AG08396 (cell line): ENCODE measurements around the gene CETP.
"Not testable (repeated sequence)": the region's sequence is repeated elsewhere in the genome, so short reads cannot be mapped to it uniquely, and the experiment has no call there.

Experiments
- DNase-seq: peaks from one replicate; pipeline ENCODE4 v3.0.0; 2012; ENCODE audit warnings: low spot score, mixed read lengths

The CETP gene

GRCh38 chr16:56981729-56982271, 20.1 kb downstream of the CETP start:
- DNase-seq = no peak

- no peak for DNase-seq
Observed at GRCh38 chr16:56982695-56983094, 20.9 kb downstream of the CETP start.

- DNase-seq = no peak
Observed at GRCh38 chr16:56983211-56983751, 21.5 kb downstream of the CETP start.

GRCh38 chr16:56984639-56985038, 22.9 kb downstream of the CETP start:
- DNase-seq = no peak

GRCh38 chr16:56985288-56985961, 23.7 kb downstream of the CETP start:
- DNase-seq = peak; percentile 87

GRCh38 chr16:56985962-56986360, 24.2 kb downstream of the CETP start:
- no peak for DNase-seq

- DNase-seq = no peak
Observed at GRCh38 chr16:56986361-56986760, 24.6 kb downstream of the CETP start.

GRCh38 chr16:56986908-56987307, 25.2 kb downstream of the CETP start:
- DNase-seq = not testable (repeated sequence)

GRCh38 chr16:56987692-56988091, 25.9 kb downstream of the CETP start:
- no peak for DNase-seq

GRCh38 chr16:56988161-56988947, 26.6 kb downstream of the CETP start:
- DNase-seq = peak; percentile 47

GRCh38 chr16:56988948-56989945, 27.5 kb downstream of the CETP start, which contains the start of gene NLRC5:
TSS of gene NLRC5 (plus strand) at chr16:56989557. CDS start at chr16:57020713, 31,156 bp downstream.
- DNase-seq = peak; percentile 91

GRCh38 chr16:56989988-56990387, 28.2 kb downstream of the CETP start:
- DNase-seq = no peak

- no peak for DNase-seq
Observed at GRCh38 chr16:56990407-56991286, 28.9 kb downstream of the CETP start.

GRCh38 chr16:56992431-56992830, 30.7 kb downstream of the CETP start:
- not testable (repeated sequence) for DNase-seq

- DNase-seq = no peak
Observed at GRCh38 chr16:56993204-56993603, 31.5 kb downstream of the CETP start.

- DNase-seq = no peak
Observed at GRCh38 chr16:56994311-56994710, 32.6 kb downstream of the CETP start.

- DNase-seq = no peak
Observed at GRCh38 chr16:56995136-56995805, 33.5 kb downstream of the CETP start.

GRCh38 chr16:56997264-56997663, 35.5 kb downstream of the CETP start:
- no peak for DNase-seq

- DNase-seq = no peak
Observed at GRCh38 chr16:56997931-56998330, 36.2 kb downstream of the CETP start.

- no peak for DNase-seq
Observed at GRCh38 chr16:56998352-56998751, 36.6 kb downstream of the CETP start.
